Activated CD8-positive, alpha-beta memory T cell treated with anti-CD3 and anti-CD28 coated beads for 24 hours (primary cell): Measurements from ENCODE around the gene GPRIN3.
A peak's percentile ranks its signal among the peaks of the same experiment; 100 is the strongest.

Experiments
- DNase-seq: peaks from one replicate; pipeline ENCODE4 v3.0.0-alpha.2; 2020

Gene GPRIN3

DNA sequence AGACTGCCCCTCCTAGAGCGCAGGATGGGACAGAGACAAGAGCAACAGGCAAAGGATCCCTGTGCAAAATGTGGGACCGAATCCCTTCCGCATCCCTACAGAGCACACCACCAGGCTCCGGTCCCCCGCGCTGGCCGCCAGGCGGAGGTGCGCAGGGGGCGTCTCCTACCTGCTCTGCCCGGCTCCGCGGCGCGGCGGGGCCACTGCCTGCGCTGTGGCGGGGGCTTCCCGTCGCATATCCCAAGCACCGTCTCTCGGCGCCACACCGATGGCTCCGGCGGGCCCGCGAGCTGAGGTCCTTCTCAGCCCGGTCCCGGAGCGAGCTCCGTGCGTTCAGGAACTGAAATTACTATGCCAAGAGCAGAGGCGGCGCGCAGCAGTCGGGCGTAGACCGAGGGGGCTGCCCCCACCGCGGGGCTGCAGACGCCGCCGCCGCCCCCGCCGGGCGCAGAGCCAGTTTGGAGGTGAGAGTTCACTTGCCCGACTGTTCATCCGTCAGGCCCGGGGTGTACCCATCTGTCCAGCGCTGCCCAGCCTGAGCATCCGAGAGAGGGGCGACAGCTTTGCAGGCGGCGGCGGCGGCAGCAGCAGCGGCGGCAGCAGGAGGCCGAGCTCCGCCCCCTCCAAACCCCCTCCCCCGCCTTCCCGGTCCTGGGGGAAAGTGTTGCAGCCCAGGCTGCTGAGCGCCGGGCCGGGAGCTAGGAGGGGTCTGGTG is at the start of gene GPRIN3:
Gene GPRIN3 (minus strand): TSS at position 355 of the 715 bp plus-strand sequence. CDS start 57,690 bp downstream, outside the sequence.
- peak; percentile 87 for DNase-seq

DNA sequence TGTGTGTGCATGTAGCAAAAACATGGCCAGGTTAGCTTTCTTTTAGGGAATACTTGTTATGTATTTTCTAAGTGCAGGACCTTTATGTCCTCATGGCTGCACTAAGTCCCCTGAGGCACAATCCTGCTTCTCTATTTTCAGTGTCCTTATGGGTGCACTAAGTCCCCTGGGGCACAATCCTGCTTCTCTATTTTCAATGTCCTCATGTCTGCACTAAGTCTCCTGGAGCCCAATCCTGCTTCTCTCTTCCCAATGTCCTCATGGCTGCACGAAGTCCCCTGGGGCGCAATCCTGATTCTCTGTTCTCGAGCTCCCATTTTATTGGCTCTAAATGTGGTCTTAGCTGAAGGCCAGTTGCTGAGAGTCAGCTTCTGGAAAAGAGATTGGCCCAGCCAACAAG is 49.7 kb upstream of the GPRIN3 start:
- no peak for DNase-seq

DNA sequence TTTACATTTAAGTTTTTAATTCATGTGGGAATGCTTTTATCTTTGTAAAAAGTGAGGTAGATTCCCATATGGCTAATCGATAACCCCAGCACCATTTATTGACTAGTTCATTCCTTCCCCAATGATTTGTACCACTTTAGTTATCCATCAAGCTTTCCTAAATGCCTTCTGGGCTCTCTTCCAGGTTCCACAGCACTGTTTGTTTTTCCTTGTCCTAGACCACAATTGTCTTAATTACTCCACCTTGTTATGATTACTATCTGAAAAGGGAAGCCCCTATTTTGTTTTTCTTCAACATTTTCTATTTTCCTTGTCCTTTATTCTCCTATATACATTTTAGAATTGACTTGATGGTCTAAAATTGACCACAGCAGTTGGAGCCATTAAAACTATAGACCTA is 48.5 kb upstream of the GPRIN3 start:
- DNase-seq: no peak

DNA sequence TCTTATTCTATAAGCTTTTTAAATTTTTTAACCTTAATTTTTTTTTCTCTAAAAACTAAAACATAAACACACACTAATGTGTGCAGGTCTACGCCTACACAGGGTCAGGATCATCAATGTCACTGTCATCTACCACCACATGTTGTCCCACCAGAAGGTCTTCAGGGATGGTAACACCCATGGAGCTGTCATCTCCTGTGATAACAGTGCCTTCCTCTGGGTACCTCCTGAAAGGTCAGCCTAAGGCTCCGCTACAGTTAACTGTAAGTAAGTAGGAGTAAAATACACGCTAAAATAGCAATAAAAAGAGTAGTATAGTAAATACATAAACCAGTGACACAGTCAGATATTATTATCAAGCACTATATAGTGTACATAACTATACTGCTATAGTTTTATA is 45.9 kb upstream of the GPRIN3 start:
- DNase-seq: no peak

DNA sequence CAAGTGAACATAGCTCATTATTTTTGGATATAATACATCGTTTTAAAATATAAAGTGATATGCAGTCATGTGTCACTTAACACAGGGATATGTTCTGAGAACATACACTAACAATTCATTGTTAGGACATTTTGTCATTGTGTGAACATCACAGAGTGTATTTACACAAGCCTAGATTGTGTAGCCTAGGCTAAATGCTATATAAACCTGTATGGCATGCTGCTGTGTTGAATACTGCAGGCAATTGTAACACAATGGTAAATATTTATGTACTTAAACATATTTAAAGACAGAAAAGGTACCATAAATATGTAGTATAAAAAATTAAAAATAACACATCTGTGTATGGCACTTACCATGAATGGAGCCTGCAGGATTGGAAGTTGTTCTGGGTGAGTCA is 44.9 kb upstream of the GPRIN3 start:
- no peak for DNase-seq

DNA sequence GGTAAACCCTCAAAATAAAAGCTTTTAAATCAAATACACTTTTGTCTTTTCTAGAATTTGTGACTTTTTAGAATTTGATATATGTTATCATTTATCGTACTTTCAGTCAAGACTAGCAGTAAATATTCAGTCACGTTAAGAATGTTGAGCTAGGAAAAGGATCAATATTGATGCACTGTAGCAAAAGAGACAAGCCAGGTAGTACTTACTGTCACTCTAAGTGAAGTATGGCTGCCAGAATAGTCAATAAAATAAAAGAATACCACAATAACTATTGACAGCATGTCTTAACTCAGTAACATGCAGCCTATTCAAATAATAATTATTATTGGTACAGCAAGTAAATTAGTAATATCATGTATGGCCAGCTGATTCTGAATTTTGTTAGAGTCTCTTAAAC is 43.6 kb upstream of the GPRIN3 start:
- no peak for DNase-seq

DNA sequence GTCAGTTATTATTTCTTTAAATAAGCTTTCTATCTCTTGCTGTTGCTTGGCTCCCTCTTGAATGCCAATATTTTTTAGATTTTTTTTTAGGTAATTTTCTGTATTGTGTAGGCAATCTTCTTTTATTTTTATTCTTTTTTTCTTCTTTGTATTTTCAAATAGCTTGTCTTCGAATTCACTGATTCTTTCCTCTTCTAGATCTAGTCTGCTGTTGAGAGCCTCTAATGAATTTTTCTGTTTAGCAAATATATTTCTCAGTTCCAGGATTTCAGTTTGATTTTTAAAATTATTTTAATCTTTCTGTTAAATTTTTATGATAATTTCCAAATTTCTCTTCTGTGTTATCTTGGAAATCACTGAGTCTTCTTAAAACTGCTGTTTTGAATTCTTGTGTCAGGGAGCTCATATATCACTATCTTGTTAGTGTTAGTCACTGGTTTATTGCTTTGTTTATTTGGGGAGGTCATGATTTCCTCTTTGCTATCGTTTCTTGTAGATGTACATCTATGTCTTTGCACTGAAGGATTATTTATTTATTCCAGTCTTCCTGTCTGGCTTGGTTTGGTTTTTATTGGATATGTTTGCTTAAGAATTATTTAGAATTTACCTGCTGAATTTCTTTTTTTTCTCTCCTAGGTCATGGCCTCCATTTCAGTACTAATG is 39.9 kb upstream of the GPRIN3 start:
- DNase-seq: no peak

DNA sequence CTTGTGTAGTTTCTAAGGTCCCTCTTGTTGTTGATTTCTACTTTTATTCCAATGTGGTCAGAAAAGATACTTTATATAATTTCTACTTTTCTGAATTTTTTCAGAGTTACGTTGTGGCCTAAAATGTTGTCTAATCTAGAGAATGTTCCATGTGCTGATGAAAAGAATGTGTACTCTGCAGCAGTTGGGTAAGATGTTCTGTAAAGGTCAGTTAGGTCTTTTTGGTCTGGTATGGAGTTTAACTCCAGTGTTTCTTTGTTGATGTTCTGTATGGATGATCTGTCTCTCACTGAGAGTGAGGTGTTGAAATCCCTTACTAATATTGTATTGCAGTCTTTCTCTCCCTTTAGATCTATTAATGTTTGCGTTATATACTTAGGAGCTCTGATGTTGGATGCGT is 37.0 kb upstream of the GPRIN3 start:
- DNase-seq: no peak

DNA sequence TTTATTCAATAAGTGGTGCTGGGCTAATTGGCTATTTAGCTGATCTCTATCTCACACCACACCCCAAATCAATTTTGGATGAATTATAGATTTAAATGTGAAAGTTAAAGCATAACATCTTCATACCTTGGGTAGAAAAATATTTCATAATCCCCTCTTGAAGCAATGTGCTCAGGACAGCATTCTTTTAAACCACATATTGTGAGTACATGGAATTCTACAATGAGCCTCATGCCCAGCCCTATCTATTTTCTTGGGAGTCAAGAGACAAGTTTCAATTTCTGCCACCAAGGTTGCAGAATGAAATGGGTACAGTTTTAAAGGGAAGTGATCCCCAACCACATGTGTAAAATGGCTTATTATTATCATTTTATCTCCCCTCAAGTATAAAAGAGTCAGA is 30.6 kb upstream of the GPRIN3 start:
- DNase-seq: no peak

DNA sequence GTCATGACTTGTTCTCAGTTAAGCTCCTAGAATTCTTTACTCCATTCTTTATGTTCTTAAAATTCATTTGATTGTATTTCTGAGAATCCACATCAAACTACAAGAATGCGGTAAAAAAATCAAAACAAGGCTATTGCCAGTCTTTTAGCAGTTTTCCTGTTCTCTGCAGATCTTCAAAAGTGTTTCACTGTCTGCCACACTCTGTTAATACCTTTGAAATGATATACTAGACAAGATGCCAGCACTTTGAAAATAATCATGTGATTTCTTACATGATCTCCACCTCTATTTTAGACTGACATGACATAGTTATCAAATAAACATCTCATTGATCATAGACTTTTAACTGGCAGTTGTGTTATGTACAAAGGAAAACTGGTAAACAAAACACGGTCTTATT is 30.1 kb upstream of the GPRIN3 start:
- no peak for DNase-seq

DNA sequence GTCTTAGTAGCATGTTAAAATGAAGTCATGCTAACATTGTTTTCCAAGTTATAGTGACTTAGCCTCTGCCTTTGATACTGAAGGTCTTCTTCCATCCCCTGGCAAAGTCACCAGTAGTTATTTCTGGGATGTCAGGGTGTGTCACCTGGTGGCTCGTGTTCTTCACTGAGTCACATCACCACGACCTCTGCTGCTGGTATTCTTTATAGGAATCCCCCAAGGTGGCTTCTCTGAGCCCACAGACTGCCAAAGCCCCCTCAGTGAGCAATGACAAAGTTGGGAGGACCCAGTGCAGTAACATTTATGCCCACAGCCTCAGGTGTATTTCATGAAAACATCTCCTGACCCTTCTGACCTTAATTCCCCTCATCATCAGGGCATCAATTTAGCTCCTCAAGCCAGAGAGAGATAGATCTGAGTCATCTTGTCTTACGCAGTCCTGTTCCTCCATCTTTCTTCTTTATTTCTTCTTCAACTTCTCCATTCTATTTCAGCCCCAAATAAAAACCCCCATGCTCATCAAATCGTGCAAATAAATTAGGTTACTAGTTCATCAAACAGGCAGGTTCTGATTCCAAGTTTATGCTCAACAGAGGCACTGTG is 29.3 kb upstream of the GPRIN3 start:
- DNase-seq: no peak

DNA sequence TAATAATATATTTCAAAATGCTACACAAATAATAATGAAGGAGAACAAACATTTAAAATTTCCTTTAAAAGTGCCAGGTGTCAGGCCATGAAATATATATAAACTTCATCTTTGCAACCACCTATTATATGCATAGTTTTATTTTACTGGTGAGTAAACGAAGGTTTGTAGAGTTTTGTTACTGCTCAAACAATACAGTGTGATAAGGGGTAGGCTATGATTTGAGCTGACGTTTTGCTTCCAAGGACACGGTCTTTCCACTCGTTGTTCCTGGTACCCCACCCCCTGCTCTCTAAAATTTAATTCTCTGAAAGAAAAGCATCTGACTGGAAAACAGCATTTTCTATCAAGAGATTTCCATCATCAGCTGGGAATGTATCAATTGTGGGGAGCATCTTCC is 27.2 kb upstream of the GPRIN3 start:
- no peak for DNase-seq

DNA sequence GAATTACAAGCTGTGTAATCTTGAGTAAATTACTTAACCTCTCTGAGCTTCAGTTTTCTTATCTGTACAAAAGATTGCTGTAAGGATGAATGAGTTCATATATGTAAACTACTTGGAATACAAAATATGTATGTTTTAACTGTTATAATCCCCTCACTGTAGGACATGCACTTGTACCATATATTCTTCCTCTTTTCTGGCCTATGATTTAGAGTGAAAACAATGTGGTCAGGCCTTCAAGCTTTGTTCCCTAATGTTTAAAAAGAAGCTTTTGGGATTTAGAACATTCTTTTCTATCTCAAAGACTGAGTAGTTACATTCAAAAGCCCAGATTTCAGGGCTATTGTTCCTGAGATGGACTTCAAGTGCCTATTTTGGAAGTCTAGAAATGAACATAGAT is 26.7 kb upstream of the GPRIN3 start:
- DNase-seq: no peak

DNA sequence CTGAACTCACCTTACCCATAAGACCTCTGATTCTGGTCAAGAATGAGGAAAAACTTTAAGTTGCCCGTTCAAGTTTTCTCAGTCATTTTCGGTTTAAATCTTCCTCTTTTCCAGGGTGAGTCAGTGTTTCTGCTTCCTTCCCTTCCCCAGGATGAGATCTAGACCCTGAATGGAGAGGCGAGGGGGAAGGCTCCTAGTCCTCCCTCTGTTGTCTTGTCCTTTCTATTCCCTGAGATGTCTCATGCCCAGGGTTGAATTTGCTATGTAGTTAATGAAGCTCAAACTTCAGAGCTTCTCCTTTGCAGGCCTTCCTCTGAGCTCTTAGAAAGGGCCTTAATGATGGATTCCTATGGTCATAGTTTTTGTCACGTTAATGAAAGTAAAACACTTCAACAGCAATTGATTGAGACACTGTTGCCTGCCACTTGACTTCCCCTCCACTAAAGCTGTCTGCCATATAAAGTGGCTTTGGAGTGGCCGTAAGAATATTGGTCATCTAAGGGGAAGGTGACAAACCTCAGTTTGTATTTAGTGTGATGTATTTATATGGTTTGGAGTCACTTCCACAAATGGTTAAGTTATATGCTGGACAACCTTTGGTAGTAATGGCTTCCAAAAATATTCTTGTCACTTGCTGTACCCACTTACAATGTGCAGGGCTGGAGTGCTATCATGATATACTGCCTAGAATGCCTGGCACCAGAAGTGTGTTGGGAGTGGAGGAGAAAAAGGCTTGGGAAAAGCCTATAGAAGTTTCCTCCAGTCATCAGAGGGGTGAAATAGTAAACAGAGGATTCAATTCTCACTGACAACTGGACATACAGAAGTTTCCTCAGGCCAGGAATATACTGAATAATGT is 24.3 kb upstream of the GPRIN3 start:
- DNase-seq: no peak

DNA sequence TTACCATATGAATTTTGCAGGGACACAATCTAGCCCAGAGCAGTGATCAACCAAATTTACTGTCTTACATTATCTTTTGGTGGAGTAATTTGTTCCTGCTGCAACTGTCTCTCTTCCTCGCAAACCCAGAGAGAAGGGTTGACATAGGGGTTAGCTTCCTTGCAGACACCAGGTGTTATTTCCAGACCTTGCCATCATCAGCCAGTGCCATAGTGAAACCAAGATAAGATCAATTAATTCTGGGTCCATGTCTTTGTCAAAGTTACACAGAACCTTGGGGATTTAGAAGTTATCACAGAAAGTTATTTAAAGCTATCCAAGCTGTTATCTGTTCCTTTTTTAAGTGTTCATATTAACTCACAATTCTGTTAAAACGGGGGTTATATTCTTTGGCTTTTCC is 23.6 kb upstream of the GPRIN3 start:
- no peak for DNase-seq

DNA sequence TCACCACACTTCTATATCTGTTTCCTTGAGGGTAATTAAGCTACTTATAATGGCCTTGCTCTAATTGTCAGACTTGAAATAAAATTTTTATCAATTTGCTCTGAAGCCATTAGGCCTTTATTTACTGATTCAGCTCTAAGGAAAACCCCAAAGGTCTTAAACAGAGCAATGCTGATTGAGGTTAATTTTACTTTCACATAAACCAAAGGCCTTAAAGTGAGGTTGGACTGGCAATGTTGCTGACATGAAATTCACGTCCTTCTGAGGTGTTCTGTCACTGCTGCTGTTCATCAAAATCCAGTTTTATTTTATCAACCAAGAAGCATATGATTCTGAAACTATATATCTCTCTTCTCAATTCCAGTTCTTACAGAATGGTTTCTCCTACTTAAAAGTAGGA is 21.7 kb upstream of the GPRIN3 start:
- no peak for DNase-seq

DNA sequence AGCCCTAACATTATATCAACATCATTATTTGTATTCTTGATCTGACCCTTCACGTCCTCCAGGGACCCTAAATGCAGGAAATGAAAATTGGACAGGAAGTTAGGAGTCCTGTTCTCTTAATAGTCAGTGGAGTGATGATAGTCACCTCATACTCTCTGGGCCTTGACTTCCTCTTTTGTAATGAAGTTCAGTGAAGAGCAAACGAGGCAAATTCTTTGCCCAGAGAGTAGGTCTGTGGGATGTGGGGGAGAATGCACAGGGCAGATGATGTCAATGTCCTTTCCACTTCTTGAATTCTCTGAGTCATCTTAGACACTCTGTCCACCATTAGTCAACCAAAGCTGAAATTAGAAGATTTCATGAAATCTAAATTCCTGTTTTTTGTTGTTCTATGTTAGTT is 17.1 kb upstream of the GPRIN3 start:
- no peak for DNase-seq

DNA sequence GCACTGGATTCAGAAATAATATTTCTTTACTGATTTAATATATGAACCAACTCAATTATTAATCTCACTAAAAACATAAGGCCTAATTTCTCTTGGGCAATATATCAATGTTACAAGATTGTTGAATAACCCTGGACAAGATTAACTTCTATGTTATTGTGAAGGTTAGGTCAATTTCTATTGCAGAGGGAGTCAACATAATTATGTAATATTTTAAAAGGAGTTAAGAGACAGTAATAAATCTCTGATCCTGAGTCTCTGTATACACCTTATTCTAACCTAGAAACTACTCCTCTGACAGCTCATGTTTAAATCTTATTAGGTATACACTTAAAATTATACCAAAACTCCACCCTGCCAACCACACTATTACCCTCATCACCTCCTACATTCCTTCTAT is 15.1 kb upstream of the GPRIN3 start:
- no peak for DNase-seq

DNA sequence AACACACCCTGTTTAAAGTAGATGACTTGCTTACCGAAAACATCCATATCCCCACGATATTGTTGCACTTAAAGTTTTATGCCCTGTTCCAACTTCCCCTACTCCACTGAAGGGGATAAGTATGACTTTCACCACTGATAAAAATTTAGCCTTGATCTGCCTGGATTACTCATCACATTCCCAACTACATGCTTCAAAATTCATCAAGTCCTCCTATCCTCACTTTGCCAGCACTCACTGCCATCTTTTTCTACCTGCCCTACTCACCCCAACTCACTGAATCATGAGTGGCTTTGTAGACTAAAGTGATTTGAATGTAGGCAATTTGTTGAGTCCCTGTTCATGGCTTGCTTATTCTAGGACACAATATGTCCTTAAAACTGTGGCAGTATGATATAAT is 12.2 kb upstream of the GPRIN3 start:
- no peak for DNase-seq

DNA sequence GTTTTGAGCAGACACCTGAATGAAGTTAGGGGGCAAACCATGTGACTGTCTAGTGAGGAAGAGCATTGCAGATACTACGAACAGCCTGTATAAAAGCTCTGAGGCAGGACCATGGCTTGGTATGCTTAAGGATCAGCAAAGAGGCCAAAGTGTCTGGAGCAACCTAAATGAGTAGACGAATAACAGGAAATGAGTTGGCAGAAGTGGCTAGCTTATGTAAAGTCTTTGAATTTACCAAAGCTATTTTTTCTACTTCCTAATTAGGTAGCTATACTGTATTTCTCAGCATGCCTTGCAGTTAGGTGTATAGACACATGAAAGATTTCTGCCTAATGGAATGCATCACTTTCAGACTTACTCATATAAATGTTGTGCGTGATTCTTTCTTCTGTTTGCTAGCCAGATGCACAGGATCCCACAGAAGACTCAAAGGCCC is 9.3 kb upstream of the GPRIN3 start:
- DNase-seq: peak; percentile 64

DNA sequence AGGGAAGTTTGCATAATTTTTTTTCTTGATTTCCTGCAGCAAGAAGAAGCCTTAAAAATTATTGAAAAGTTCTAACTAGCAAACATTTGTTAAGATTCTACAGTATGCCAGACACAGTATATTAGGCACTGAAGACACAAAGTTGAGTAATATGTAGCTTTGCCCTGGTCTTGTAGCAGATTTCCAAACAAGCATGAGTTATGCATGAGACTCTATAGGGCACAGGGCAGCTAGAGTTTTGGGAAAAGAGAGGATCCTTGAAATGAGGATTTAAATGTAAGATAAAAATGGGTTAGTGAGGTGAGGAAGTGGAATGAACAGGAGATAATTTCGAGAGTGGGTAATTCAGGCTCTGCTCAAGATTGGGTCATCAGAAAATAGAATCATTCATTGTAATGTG is 8.6 kb upstream of the GPRIN3 start:
- DNase-seq: no peak

DNA sequence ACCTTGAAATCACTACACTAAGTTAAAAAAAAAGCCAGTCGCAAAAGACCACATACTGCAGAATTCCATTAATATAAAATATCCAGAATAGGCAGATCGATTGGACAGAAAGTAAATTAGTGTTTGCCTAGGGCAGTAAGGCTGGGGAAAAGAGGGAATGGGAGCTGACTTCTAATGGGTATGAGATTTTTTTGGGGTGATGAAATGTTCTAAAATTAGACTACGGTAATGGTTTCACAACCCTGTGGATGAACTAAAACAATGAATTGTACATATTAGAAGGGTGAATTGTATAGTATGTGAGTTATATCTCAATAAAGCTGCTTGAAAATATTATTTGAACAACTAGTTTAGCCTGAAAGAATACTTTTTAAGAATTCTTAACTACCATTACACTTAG is 6.7 kb upstream of the GPRIN3 start:
- no peak for DNase-seq

DNA sequence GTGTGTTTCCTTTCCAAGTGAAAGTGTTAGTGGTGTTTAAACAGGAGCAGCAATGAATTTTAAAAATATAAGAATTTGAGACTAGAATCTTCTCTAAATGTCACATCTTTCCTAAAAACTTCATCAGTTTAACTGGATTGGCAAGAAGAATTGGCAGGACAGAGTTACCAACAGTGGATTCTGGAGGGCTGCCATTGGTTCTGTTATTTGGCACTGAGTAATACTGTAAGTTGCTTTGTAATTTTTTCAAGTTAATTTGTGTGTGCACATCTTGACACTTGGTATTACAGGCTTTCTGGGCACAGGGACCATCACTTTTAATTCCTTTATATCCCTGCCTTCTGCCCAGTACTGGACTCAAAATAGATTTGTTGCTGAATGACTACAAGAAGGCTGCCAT is 4.5 kb upstream of the GPRIN3 start:
- no peak for DNase-seq

DNA sequence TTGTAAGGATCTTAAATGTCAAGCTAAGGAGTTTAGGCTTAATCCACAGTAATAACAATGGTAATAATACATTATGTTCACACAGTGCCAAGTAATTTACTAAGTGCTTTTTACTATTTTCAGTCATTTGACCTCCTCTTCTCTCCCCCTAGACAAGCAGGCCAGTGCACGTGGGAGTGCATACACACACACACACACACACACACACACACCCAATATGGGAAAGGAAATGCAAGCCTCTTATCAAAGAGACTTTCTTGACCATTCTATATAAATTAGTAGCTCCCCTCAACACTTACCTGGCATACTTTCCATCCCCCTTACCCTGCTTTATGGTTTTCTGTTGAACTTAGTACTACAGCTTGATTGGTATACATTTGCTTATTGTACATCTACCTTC is 3.8 kb upstream of the GPRIN3 start:
- no peak for DNase-seq
